ENCODE results near the gene NRN1L. TPM values are rescaled to one million over a fixed set of nuclear protein-coding genes. Genes with fewer than 3 reads are reported as not detected.

NRN1L gene
- total RNA-seq, 4 donors from 2014 or later: 0.57 to 0.99 TPM; not detected in 2

GRCh38 chr16:67881621-67882161 is 3.0 kb upstream of the NRN1L start:
- 93 to 96% methylated on average over 12 to 13 of the region's 21 CpGs for WGBS, 2 donors
- no peak for TF ChIP-seq CTCF (IDR thresholded peaks at IDR 0.05)
- no peak for TF ChIP-seq POLR2A (IDR thresholded peaks at IDR 0.05)
- peaks cover 60 to 98% (median 70%) of the 10 kb centered on the region in 3 donors for H3K36me3 ChIP-seq
- intact Hi-C loops (cut with DNase I): loop anchor here (5.0 kb wide), 1 partner anchor 41 kb away; no protein-coding TSS in a partner anchor
- H3K4me3 ChIP-seq: no peak overlapping the region
- H3K27ac ChIP-seq: no peak overlapping the region
- peaks cover 11 to 20% (median 13%) of the 10 kb centered on the region in 3 donors for H3K4me1 ChIP-seq
- no peak for DNase-seq
- H3K27me3 ChIP-seq: no peaks in the 10 kb centered on the region
- H3K9me3 ChIP-seq: no peaks in the 10 kb centered on the region

GRCh38 chr16:67882374-67883145 is 2.1 kb upstream of the NRN1L start:
- intact Hi-C loops (cut with DNase I): loop anchor here (5.0 kb wide), 1 partner anchor 40 kb away; no protein-coding TSS in a partner anchor
- peaks cover 11 to 20% (median 13%) of the 10 kb centered on the region in 3 donors for H3K4me1 ChIP-seq
- WGBS, 2 donors: 84 to 91% methylated on average over 10 to 11 of the region's 18 CpGs
- H3K27ac ChIP-seq: no peak overlapping the region
- no peak overlapping the region for H3K4me3 ChIP-seq
- no peaks in the 10 kb centered on the region for H3K27me3 ChIP-seq
- TF ChIP-seq CTCF (IDR thresholded peaks at IDR 0.05): no peak
- no peaks in the 10 kb centered on the region for H3K9me3 ChIP-seq
- DNase-seq: no peak
- peaks cover 57 to 93% (median 62%) of the 10 kb centered on the region in 3 donors for H3K36me3 ChIP-seq

- DNase-seq: no peak
- no peak overlapping the region for H3K4me3 ChIP-seq
- H3K27ac ChIP-seq: peak overlapping the region in 2 of 4 donors; percentile 59 to 71
- WGBS, 2 donors: 64 to 71% methylated on average over 6 of the region's 6 CpGs
- H3K9me3 ChIP-seq: no peaks in the 10 kb centered on the region
- intact Hi-C loops (cut with DNase I): loop anchor here (5.0 kb wide), 1 partner anchor 39 kb away; no protein-coding TSS in a partner anchor
- peaks cover 50 to 86% (median 54%) of the 10 kb centered on the region in 3 donors for H3K36me3 ChIP-seq
- peaks cover 11 to 20% (median 13%) of the 10 kb centered on the region in 3 donors for H3K4me1 ChIP-seq
- no peaks in the 10 kb centered on the region for H3K27me3 ChIP-seq
- TF ChIP-seq CTCF (IDR thresholded peaks at IDR 0.05): no peak
- no peak for TF ChIP-seq POLR2A (IDR thresholded peaks at IDR 0.05)
Observed at GRCh38 chr16:67883146-67883871, 1.4 kb upstream of the NRN1L start.

- no peak for DNase-seq
- Histone ChIP-seq H3K27ac (peak overlapping the region in 3 of 4 donors; percentile 48 to 71 (median 59)), H3K9me3 (no peaks in the 10 kb centered on the region), H3K36me3 (peaks cover 44 to 80% (median 49%) of the 10 kb centered on the region in 3 donors), H3K4me3 (no peak overlapping the region), H3K27me3 (no peaks in the 10 kb centered on the region), H3K4me1 (peaks cover 11 to 20% (median 13%) of the 10 kb centered on the region in 3 donors)
- TF ChIP-seq POLR2A (IDR thresholded peaks at IDR 0.05) (no peak), CTCF (IDR thresholded peaks at IDR 0.05) (peak; percentile 78 to 91 (median 84))
- intact Hi-C loops (cut with DNase I): loop anchor here (5.0 kb wide), 1 partner anchor 38 kb away; no protein-coding TSS in a partner anchor
- WGBS, 2 donors: 45 to 49% methylated on average over 6 to 9 of the region's 11 CpGs
Observed at GRCh38 chr16:67883872-67884261, 818 bp upstream of the NRN1L start.

Data from esophagus squamous epithelium (tissue), 5 donors.